Measurements from ENCODE around the gene BACH1.
"Not testable (repeated sequence)": the region's sequence is repeated elsewhere in the genome, so short reads cannot be mapped to it uniquely, and the experiment has no call there.

GRCh38 chr21:29281801-29282200, 16.9 kb upstream of the BACH1 start:
- TF ChIP-seq, protein P1, sequence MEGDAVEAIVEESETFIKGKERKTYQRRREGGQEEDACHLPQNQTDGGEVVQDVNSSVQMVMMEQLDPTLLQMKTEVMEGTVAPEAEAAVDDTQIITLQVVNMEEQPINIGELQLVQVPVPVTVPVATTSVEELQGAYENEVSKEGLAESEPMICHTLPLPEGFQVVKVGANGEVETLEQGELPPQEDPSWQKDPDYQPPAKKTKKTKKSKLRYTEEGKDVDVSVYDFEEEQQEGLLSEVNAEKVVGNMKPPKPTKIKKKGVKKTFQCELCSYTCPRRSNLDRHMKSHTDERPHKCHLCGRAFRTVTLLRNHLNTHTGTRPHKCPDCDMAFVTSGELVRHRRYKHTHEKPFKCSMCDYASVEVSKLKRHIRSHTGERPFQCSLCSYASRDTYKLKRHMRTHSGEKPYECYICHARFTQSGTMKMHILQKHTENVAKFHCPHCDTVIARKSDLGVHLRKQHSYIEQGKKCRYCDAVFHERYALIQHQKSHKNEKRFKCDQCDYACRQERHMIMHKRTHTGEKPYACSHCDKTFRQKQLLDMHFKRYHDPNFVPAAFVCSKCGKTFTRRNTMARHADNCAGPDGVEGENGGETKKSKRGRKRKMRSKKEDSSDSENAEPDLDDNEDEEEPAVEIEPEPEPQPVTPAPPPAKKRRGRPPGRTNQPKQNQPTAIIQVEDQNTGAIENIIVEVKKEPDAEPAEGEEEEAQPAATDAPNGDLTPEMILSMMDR (IDR thresholded peaks at IDR 0.05), result not testable (repeated sequence)
- TF ChIP-seq SIN3A (IDR thresholded peaks at IDR 0.05; ENCODE audit: borderline replicate concordance, insufficient read depth, low read depth, low read length); POLR2AphosphoS5 (IDR thresholded peaks at IDR 0.05; ENCODE audit: low read depth, low read length): not testable (repeated sequence)
